T-helper 1 cell (primary cell): ENCODE data around the gene DLG2.
"Not testable (repeated sequence)": the region's sequence is repeated elsewhere in the genome, so short reads cannot be mapped to it uniquely, and the experiment has no call there.

ENCODE experiments used
- DNase-seq, 5 donors: peaks; one replicate each; pipeline ENCODE4 v3.0.0-alpha.2; 2012 to 2020

Gene DLG2

DNA sequence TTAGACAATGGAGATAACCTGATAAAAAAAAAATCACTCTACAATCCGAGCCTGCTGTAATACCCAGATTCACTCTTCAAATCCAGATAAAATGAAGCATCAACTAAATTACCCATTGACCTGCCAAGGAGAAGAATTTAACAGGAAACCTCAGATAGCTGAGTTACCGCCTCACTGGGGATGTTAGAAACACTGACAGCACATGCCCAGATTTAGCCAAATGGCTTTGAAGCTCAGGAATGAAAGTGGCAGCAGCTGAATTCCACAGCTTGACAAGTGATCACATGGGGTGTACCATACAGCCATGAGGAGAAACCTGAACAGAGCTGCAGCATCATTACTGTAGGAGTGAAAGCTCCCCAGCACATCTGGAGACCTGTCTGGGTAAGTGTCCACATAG, 807.6 kb downstream of the DLG2 start:
- DNase-seq, result no peak

DNA sequence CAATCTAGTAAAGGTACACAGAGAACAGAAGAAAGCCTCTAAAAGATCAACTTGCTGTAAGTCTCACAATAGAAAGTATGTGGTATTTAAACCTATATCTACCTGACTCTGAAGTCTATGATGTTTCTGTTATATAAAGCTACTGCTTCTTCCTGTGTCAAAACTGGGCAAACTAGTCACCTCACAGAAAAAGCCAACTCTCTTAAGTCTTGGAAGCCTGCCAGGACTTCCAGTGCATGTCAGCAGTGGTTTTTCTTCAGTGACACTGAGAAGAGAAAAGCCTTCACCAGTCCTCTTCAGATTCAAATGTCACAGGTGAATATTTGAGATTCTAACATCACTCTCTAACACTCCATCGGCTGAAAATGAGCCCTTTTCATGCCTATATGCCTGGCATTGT, 808.0 kb downstream of the DLG2 start:
- no peak for DNase-seq

- DNase-seq, result no peak
These were observed 809.1 kb downstream of the DLG2 start for GRCh38 chr11:84817998-84818397.

DNA sequence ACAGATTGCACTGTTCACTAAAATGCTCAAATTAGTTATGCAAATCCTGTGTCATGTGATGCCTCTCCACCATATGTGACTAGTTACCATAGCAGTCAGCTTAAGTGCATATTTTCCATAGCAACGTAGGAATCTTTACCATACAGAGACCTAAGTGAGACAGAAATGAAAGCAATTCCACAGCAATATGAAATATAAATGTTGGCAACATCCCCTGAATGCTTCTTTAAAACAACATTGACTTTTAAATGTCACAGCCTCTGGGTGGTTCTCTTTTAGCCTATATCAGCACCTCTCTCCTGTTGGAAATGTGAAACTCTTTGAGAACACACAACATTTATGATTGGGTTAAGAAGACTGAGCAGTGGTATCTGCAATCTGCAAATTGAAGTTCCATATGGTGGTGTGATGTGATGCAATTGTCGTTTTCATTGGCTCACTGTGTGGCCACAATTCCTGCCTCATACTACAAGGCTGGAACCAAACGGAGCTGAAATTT, 814.6 kb downstream of the DLG2 start:
- no peak for DNase-seq

DNA sequence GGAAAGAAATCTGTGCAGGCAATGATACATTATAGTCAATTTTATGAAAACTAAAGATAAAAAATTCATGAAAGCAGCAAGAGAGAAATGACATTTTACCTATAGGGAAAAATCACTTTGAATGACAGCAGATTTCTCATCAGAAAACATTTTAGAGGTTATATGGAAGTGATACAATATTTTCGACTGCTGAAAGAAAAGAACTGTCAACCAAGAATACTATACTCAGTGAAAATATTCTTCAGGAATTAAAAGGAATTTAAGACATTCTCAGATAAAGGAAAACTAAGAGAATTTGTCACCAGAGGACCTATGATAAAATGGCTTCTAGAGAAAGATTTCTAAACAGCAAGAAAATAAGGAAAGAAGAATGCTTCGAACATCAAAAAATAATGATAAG, 820.8 kb downstream of the DLG2 start:
- no peak for DNase-seq

DNA sequence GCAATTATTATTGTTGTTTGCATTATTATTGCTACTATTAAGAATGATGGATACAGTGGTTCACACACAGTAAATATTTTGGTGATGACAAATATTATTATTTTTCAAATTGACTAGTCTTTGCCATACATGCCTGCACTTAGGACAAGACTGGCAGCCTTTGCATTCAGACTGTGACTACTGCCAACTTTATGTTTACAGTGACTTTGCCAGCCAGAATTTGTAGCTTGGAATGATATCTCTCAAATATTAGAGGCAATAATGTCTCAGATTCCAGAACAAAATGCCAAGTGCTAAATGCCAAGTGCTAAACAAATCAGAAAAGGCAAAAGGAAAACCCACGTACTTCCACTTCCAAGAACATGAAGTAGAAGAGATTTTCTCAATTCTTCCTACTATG, 823.1 kb downstream of the DLG2 start:
- DNase-seq, result no peak

- DNase-seq, result no peak
These were observed 826.3 kb downstream of the DLG2 start for GRCh38 chr11:84800755-84801346.

GRCh38 chr11:84799112-84799511, 828.0 kb downstream of the DLG2 start:
- DNase-seq, result no peak

DNA sequence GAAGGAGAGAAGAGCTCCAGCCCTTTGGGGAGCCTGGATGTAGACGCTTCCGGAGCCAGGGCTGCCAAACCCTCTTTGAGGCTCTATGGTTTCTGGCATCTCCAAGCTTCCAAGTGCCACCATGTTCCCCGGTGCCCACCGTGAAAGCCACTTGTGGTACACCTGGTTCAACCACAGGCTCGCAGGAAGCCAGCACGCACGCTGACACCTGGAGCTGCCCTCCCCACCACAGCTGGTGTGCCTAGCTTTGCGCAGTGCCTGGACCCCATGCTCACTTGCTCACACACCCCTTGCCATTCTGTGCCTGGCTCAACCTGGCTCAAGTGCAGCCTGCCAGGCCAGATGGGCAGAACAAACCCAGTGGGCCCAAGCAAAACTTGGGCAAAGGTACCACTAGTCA, 831.4 kb downstream of the DLG2 start:
- no peak for DNase-seq

DNA sequence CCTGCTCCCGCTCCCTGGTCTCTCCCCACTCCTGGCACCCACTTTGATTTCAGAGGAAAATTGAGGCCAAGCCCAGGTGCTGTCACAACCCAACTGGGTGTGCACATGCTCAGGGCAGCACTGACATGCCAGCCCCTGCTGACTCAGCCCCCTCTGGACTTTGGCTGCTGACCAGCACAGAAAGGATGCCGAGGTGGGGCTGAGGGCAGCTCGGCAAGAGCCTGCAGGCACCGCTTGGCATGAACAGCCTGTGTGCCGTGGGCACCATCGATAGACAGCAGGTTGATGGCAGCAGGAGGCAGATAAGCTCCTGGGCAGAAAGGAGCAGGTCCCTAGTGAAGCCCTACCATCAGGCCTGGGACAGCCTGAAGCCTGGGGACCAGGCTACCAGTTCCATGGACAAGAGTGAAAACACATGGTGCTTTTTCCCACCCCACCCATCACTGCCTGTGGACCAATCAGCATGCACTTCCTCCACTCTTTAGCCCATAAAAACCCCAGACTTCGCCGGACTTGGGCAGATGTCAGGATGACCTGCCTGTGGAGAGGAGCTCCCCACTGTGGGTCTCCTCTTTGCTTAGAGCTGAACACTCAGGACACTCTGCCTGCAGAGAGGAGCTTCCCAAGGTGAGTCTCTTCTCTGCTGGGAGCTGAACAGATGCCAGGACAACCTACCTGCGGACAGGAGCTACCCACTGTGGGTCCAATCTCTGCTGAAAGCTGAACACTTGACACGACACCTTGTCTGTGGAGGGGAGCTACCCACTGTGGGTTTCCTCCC, 832.3 kb downstream of the DLG2 start:
- no peak for DNase-seq

GRCh38 chr11:84793318-84793717, 833.8 kb downstream of the DLG2 start:
- no peak for DNase-seq

GRCh38 chr11:84790849-84791427, 836.2 kb downstream of the DLG2 start:
- no peak for DNase-seq

GRCh38 chr11:84788220-84788619, 838.9 kb downstream of the DLG2 start:
- no peak for DNase-seq

DNA sequence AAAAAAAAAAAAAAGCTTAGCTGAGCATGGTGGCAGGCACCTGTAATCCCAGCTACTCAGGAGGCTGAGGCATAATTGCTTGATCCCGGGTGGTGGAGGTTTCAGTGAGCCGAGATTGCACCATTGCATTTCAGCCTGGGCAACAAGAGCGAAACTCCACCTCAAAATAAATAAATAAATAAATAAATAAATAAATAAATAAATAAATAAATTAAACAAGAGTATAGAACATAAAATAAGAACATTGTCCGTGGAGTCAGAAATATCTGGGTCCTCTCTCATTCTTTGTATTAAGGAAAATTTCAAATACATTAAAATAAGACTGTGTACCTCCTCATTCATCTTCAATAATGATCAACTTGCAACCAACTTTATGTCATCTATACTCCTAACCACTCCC, 843.0 kb downstream of the DLG2 start:
- DNase-seq, result not testable (repeated sequence)

DNA sequence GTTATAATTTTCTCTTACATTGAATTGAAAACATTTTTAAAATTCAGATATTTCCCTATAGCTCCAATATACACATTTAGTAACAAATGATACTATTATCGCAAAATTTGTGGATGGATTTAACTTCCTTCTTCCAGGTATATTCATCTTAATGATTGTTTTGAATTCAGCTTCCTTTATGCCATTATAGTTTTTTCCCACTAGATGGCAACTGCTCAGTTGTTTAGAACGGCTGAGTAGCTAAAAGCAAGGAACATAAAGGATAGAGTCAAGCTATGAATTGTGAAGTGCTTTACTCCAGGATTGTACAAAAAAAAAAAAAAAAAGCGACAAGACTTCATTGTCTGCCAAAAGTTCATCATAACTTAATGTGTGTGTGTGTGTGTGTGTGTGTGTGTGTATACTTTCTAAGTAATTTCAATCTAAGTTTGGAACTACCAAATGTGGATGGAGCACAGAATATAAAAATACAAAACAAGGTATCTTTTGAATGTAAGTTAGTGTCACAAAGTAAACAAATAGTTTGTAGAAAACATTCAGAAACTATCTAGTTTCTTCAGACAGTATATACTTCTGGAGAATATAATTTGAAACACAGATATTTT, 846.4 kb downstream of the DLG2 start:
- DNase-seq, result no peak

DNA sequence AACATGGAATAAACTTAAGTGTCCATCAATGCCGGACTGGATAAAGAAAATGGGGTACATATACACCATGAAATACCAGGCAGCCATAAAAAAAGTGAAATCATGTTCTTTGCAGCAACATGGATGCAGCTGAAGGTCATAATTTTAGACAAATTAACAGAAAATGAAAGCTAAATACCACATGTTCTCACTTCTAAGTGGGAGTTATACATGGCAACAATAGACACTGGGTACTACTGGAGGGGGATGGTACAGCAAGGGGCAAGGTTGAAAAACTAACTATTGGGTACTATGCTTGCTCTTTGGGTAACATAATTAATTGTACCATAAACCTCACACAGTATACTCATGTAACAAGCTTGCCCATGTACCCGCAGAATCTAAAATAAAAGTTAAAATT, 851.6 kb downstream of the DLG2 start:
- DNase-seq, result no peak

DNA sequence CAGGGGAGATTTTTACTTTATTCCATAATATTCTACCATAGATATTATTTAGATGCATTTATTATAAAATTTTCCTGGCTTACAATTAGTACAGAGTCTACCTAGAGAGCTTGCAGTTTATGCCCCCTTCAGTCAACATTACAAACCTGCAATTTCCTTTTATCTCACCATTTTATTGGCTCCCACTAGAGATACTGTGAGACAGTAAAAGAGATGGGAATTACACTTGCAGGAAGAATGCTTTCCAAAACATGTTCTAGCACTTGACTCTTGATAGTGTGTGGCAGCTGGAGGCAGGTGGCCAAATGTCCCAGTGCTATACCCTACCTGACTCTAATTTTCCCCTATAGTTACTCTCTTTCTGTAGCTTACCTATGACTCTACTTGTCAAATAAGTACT, 863.2 kb downstream of the DLG2 start:
- no peak for DNase-seq

GRCh38 chr11:84757711-84758110, 869.4 kb downstream of the DLG2 start:
- DNase-seq, result no peak

DNA sequence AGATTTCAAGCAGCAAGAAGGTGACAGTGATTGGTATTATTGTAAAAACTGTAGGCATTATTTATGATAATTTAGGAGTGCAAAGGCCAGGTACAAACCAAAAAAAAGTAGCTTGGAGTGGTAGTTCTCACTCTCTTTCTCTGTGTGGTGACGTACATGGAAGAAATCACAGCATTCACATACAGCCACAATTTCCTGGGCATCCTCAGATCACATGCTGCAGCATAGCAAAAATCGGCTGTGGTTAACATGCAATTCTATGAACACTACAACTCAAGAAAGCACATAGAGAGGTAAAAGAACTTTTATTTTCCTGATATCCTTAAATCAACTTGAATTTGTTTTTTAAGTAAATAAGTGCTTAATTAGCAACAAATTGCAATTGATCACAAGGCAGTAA, 875.8 kb downstream of the DLG2 start:
- no peak for DNase-seq

DNA sequence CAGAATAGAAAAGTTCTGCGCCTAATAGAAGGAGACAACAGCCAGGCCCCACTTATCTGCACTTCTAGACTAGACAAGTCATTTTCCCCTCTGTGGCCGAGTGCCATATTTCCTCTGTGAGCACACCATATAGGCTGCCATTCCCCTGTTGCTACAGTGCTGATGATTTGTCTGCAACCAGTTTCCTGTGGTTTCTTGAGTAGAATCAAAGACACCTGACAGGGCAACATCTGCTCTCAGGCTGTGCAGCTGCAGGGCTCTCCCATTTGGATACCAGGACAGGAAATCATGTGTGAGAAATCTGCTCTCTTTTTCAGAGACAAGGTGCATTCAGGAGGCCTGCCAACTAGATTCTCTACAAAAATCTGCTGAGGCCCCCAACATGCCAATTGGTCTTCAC, 879.3 kb downstream of the DLG2 start:
- DNase-seq, result no peak

GRCh38 chr11:84740050-84740449, 887.1 kb downstream of the DLG2 start:
- no peak for DNase-seq

- DNase-seq, result no peak
These were observed 902.9 kb downstream of the DLG2 start for GRCh38 chr11:84724256-84724655.

GRCh38 chr11:84722583-84723108, 904.5 kb downstream of the DLG2 start:
- no peak for DNase-seq

- no peak for DNase-seq
These were observed 905.6 kb downstream of the DLG2 start for GRCh38 chr11:84721561-84721961.
